ENCODE measurements around the gene MUC15.

DNA sequence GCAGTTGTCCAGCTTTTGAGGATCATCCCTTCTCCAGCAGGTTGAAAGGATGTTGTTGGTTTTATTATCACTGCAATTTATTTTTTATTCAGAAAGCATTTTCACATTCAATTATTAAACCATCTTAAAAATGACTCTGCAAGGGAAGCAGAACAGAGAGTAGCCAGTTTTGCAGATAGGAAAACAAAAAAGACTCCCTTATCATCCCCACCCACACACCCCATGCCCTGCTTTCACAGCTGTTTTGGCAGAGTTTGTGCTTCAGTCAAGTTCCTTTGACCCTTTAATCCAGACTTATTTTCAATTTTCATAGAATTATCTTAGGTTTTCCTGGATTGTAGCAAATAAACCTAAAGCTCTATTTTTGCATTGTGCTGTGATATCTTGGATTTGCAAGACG lies 44.4 kb downstream of the MUC15 start:
- TF ChIP-seq, protein P1, sequence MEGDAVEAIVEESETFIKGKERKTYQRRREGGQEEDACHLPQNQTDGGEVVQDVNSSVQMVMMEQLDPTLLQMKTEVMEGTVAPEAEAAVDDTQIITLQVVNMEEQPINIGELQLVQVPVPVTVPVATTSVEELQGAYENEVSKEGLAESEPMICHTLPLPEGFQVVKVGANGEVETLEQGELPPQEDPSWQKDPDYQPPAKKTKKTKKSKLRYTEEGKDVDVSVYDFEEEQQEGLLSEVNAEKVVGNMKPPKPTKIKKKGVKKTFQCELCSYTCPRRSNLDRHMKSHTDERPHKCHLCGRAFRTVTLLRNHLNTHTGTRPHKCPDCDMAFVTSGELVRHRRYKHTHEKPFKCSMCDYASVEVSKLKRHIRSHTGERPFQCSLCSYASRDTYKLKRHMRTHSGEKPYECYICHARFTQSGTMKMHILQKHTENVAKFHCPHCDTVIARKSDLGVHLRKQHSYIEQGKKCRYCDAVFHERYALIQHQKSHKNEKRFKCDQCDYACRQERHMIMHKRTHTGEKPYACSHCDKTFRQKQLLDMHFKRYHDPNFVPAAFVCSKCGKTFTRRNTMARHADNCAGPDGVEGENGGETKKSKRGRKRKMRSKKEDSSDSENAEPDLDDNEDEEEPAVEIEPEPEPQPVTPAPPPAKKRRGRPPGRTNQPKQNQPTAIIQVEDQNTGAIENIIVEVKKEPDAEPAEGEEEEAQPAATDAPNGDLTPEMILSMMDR (conservative IDR thresholded peaks at IDR 0.05 in 1 of 2, IDR thresholded peaks at IDR 0.05 in 1 of 2; ENCODE audit: extremely low read depth in 1 of 2, insufficient read depth in 1 of 2, low read depth in 1 of 2, low read length in 2 of 2): no peak
- TF ChIP-seq EZH2 (IDR thresholded peaks at IDR 0.05; ENCODE audit: borderline replicate concordance, low read length): no peak
